Ishikawa (cell line): Measurements from ENCODE around the gene LCNL1.

Source experiments
- CEBPB ChIP-seq: IDR thresholded peaks from 2 replicates; pipeline ENCODE4 v1.6.1; 2012
- CREB1 ChIP-seq: IDR thresholded peaks from 2 replicates; pipeline ENCODE4 v1.6.1; 2012; ENCODE audit warnings: low read depth
- EGR1 ChIP-seq: IDR thresholded peaks from 2 replicates; pipeline ENCODE4 v1.6.1; 2012
- EP300 ChIP-seq: IDR thresholded peaks from 2 replicates; pipeline ENCODE4 v1.6.1; 2012; ENCODE audit warnings: borderline replicate concordance
- FOXM1 ChIP-seq: IDR thresholded peaks from 2 replicates; pipeline ENCODE4 v1.6.1; 2012; ENCODE audit warnings: low read depth, borderline replicate concordance
- NFIC ChIP-seq: IDR thresholded peaks from 2 replicates; pipeline ENCODE4 v1.6.1; 2012
- RAD21 ChIP-seq: IDR thresholded peaks from 2 replicates; pipeline ENCODE4 v1.6.1; 2012; ENCODE audit warnings: low read depth
- TAF1 ChIP-seq: IDR thresholded peaks from 2 replicates; pipeline ENCODE4 v1.6.1; 2012; ENCODE audit warnings: low read depth, mild to moderate bottlenecking
- TCF12 ChIP-seq: IDR thresholded peaks from 2 replicates; pipeline ENCODE4 v1.6.1; 2012; ENCODE audit warnings: low read depth
- TEAD4 ChIP-seq: IDR thresholded peaks from 2 replicates; pipeline ENCODE4 v1.6.1; 2012
- YY1 ChIP-seq: IDR thresholded peaks from 2 replicates; pipeline ENCODE4 v1.6.1; 2012; ENCODE audit warnings: low read depth
- ZBTB7A ChIP-seq: IDR thresholded peaks from 2 replicates; pipeline ENCODE4 v1.6.1; 2012; ENCODE audit warnings: low read depth
- TF ChIP-seq, protein P1 (sequence below): IDR thresholded peaks from 2 replicates; pipeline ENCODE4 v1.6.1; 2012; ENCODE audit warnings: low read depth, mild to moderate bottlenecking
- TF ChIP-seq, protein P2 (sequence below): IDR thresholded peaks from 2 replicates; pipeline ENCODE4 v1.6.1; 2012
- TF ChIP-seq, protein P3 (sequence below): IDR thresholded peaks from 2 replicates; pipeline ENCODE4 v1.6.1; 2012

Gene LCNL1

DNA sequence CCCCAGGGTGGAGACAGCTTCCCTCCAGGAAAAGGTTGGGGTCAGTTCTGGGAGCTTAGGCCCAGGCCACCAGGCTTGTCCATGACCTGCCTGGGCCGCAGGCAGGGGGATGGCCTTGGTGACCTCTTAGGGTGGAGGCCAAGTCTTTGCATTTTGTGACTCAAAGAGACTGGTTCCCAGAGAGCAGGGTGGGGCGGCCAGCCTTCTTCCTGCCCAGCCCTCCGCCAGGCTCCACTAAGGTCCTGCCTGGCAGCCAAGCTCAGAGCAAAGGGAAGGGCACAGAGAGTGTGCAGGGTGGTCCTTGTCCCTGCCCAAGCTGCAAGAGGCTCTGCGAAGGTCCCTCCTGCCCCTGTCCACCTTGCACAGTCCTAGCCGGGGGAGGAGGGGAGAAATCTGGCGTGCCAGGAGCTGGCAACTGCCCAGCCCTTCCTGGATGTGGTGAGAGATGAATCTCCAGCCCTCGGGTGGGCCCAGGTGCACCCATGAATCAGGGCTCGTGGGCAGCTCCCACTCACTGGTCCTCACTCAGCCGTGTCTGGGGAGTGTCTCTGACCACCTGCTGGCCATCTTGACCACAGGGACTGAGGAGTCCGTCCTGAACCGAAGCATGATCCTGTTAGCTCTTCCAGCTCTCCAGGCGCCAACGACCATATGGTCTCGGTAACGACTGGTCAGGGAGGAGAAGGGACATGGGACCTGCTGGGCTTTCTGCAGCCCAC is 7.8 kb upstream of the LCNL1 start:
- TF ChIP-seq TCF12 (no peak), FOXM1 (no peak), RAD21 (no peak), ZBTB7A (no peak), CEBPB (no peak), CREB1 (no peak), YY1 (no peak), EP300 (no peak), TAF1 (no peak), NFIC (no peak), TEAD4 (no peak), EGR1 (no peak)
- TF ChIP-seq, protein P1, sequence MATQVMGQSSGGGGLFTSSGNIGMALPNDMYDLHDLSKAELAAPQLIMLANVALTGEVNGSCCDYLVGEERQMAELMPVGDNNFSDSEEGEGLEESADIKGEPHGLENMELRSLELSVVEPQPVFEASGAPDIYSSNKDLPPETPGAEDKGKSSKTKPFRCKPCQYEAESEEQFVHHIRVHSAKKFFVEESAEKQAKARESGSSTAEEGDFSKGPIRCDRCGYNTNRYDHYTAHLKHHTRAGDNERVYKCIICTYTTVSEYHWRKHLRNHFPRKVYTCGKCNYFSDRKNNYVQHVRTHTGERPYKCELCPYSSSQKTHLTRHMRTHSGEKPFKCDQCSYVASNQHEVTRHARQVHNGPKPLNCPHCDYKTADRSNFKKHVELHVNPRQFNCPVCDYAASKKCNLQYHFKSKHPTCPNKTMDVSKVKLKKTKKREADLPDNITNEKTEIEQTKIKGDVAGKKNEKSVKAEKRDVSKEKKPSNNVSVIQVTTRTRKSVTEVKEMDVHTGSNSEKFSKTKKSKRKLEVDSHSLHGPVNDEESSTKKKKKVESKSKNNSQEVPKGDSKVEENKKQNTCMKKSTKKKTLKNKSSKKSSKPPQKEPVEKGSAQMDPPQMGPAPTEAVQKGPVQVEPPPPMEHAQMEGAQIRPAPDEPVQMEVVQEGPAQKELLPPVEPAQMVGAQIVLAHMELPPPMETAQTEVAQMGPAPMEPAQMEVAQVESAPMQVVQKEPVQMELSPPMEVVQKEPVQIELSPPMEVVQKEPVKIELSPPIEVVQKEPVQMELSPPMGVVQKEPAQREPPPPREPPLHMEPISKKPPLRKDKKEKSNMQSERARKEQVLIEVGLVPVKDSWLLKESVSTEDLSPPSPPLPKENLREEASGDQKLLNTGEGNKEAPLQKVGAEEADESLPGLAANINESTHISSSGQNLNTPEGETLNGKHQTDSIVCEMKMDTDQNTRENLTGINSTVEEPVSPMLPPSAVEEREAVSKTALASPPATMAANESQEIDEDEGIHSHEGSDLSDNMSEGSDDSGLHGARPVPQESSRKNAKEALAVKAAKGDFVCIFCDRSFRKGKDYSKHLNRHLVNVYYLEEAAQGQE, result no peak
- TF ChIP-seq, protein P2, sequence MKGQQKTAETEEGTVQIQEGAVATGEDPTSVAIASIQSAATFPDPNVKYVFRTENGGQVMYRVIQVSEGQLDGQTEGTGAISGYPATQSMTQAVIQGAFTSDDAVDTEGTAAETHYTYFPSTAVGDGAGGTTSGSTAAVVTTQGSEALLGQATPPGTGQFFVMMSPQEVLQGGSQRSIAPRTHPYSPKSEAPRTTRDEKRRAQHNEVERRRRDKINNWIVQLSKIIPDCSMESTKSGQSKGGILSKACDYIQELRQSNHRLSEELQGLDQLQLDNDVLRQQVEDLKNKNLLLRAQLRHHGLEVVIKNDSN, result no peak
- TF ChIP-seq, protein P3, sequence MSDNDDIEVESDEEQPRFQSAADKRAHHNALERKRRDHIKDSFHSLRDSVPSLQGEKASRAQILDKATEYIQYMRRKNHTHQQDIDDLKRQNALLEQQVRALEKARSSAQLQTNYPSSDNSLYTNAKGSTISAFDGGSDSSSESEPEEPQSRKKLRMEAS, result no peak

DNA sequence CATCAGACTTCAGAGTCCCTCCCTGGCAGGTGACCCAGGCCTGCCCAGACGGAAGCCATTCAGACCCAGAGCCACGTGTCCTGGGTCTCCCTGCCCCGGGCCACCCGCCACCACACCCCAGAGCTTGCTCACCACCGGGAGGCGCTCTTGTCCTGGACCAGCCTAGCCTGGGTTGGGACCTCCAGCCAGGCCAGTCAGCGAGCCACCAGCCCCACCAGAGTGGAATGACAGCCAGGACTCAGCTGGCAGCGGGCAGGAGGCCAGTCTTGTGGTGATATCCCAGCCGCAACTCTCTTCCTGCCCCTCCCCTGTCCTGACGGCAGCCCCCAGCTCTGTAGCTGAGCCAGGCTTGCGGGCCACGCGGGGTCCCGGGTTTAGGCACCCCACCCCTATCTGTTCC is 7.1 kb upstream of the LCNL1 start:
- peak; percentile 24; the same call in 1 of the 2 replicates for TF ChIP-seq RAD21
- TF ChIP-seq, protein P1, result no peak

DNA sequence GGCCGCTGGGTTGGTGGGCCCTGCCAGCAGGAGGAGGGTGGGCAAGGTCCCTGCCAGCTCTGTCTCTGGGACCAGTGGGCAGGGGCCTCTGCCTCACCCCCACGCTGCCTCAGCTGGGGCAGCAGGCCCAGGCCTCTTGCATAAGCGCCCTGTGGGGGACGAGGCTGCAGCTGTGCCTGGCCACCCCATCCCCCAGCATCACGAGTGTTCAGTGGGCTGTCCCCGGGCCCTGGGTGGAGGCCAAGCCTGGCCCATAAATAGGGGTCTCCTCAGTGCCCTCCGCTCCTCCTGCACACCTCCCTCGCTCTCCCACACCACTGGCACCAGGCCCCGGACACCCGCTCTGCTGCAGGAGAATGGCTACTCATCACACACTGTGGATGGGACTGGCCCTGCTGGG is 5.6 kb upstream of the LCNL1 start, which contains the start of gene PTGDS:
Gene PTGDS, plus strand, starts transcription at position 282 of the 400 bp plus-strand sequence. Its CDS starts 75 bp downstream, at position 357.
- TF ChIP-seq TAF1, result no peak
- no peak for TF ChIP-seq TCF12
- TF ChIP-seq CEBPB, result no peak
- TF ChIP-seq, protein P3, result no peak
- no peak for TF ChIP-seq FOXM1
- no peak for TF ChIP-seq CREB1
- TF ChIP-seq, protein P2, result no peak
- no peak for TF ChIP-seq ZBTB7A
- TF ChIP-seq, protein P1, result no peak
- TF ChIP-seq RAD21, result no peak
- no peak for TF ChIP-seq EP300
- TF ChIP-seq TEAD4, result no peak
- no peak for TF ChIP-seq YY1
- no peak for TF ChIP-seq EGR1
- TF ChIP-seq NFIC, result no peak

DNA sequence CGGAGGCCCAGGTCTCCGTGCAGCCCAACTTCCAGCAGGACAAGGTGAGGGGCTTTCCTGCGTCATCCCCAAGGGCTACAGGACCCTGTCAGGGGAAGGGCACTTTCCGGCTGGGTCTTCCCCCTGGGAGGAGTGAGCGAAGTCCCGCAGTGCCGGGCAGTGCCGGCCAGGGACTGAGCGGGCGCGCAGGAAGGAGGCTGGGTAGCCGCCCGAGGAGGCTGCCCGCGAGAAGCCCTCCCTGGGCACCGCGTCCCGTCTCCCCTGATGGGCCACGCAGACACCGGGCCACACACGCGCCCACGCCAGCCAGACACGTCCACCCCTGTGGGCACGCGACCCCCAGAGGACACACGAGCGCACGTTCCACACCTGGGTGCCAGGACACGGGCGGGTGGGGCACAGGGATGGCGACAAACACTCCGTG is 5.1 kb upstream of the LCNL1 start:
- TF ChIP-seq FOXM1, result no peak
- no peak for TF ChIP-seq TAF1
- TF ChIP-seq ZBTB7A, result no peak
- no peak for TF ChIP-seq EP300
- TF ChIP-seq, protein P2, result no peak
- no peak for TF ChIP-seq YY1
- no peak for TF ChIP-seq EGR1
- no peak for TF ChIP-seq CEBPB
- no peak for TF ChIP-seq NFIC
- TF ChIP-seq RAD21, result no peak
- TF ChIP-seq, protein P3, result no peak
- TF ChIP-seq TEAD4, result no peak
- TF ChIP-seq, protein P1, result no peak
- TF ChIP-seq CREB1, result no peak
- no peak; the same call in 1 of the 2 replicates for TF ChIP-seq TCF12
